Central memory CD8-positive, alpha-beta T cell (primary cell): ENCODE results near the gene SUSD1.

Experiments used
- ATAC-seq: fragments of 150-1000 bp; cut with Tn5 transposase; replicated peaks from 2 replicates; pipeline ENCODE4 v1.10.0; 2022; ENCODE audit warnings: mild to moderate bottlenecking, moderate FRiP score, moderate number of reproducible peaks; ENCODE audit not compliant: poor library complexity, severe bottlenecking; ENCODE audit errors: extremely low read depth
- DNase-seq, 2 donors: peaks; one replicate each; pipeline ENCODE4 v3.0.0; 2021; ENCODE audit warnings: low spot score in 2 of 2
- H3K27ac Mint-ChIP-seq: one replicate; pipeline ENCODE4 v1.8.0; 2022; ENCODE audit warnings: low read depth, mild to moderate bottlenecking, moderate library complexity, mixed read lengths
- H3K27me3 Mint-ChIP-seq: one replicate; pipeline ENCODE4 v1.8.0; 2022; ENCODE audit warnings: mixed read lengths
- H3K36me3 Mint-ChIP-seq: one replicate; pipeline ENCODE4 v1.8.0; 2022; ENCODE audit warnings: mild to moderate bottlenecking, moderate library complexity, mixed read lengths; ENCODE audit not compliant: insufficient read depth
- H3K4me1 Mint-ChIP-seq: one replicate; pipeline ENCODE4 v1.8.0; 2022; ENCODE audit warnings: mixed read lengths
- H3K4me3 Mint-ChIP-seq: one replicate; pipeline ENCODE4 v1.8.0; 2022; ENCODE audit warnings: mild to moderate bottlenecking, moderate library complexity, mixed read lengths
- H3K9me3 Mint-ChIP-seq: one replicate; pipeline ENCODE4 v1.8.0; 2022; ENCODE audit warnings: mixed read lengths

SUSD1 gene

DNA sequence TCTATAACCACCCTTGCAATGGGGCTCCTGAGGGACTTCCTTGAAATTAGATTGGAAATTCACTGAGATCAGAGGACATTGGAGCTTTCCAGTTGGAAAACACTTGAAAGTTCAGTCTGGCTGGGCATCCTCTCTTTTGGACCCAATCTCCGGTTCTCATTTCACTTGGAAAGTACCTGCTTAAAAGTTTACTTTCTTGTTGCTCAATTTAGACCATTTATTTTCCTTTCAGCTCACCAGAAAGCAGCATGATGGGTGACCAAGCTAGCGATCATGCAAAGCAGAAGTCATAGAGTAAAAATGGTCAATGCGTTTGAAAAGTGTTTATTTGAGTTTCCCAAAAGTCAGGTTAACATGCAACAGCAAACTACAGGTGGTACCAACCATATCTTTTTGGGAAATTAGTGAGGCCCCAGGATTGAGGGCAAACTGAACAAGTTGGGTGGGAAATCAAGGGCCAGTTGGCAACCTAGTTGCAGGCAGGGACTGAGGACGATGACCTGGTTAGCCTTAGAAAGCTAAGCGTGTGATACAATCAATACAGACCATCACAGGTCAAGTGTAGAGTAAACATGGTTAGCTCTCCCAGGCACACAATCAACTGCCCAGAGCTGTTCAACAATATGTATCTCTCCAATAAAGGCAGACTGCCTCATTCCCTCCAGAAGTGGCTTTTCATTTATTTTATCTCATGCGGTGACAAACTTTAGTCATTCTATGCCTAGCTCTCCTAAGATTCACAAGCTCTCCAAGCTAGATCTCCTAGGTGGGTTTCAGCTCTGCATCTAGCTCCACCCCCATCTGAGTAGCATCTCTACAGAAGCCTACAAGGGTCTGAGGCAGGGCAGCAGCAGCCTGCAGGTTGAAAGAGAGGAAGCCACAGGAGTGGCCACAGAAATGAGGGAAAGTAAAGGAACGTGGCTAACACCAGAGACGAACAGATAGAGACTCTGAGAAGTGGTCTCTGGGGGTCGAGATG is 141.6 kb downstream of the SUSD1 start:
- H3K36me3 Mint-ChIP-seq: peaks cover 2% of the 10 kb centered on the region
- H3K27me3 Mint-ChIP-seq: no peaks in the 10 kb centered on the region
- no peak for DNase-seq
- no peak overlapping the region for H3K4me3 Mint-ChIP-seq
- no peaks in the 10 kb centered on the region for H3K9me3 Mint-ChIP-seq
- H3K27ac Mint-ChIP-seq: no peak overlapping the region
- ATAC-seq: no peak
- H3K4me1 Mint-ChIP-seq: peaks cover 47% of the 10 kb centered on the region

DNA sequence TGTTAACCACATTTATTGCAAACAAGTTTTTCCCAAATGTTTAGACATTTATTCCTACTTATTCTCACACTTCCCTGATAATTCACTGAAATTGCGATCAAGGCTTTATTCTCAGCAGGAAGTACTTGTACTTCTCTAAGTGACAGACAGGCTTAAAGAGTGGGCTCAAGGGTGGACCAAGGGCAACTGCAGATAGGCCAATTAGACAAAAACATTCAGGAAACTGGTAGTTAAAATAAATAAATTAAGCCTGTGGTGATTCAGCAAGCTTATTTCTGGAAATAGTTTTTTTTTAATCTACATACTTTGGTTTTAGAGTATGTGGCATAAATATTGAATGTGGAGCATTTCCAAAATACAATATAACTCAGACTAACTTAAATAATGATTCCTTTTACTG is 142.4 kb downstream of the SUSD1 start:
- Mint-ChIP-seq H3K9me3 (no peaks in the 10 kb centered on the region), H3K4me1 (peaks cover 41% of the 10 kb centered on the region), H3K36me3 (no peaks in the 10 kb centered on the region), H3K27ac (no peak overlapping the region), H3K4me3 (no peak overlapping the region), H3K27me3 (no peaks in the 10 kb centered on the region)
- DNase-seq (no peak), ATAC-seq (no peak)

DNA sequence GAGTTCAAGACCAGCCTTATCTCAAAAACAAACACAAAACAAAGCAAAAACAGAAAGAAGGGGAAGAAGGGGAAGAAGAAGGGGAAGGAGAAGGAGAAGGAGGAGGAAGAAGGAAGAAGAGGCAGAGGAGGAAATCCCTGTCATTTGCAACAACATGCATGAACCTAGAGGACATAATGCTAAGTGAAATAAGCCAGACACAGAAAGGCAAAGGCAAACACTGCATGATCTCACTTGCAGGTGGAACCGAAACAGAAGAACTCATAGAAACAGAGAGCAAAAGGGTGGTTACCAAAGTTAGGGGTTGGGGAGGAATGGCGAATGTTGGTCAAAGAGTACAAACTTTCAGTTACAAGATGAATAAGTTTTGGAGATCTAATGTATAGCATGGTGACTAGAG is 143.1 kb downstream of the SUSD1 start:
- H3K9me3 Mint-ChIP-seq: no peaks in the 10 kb centered on the region
- no peak for DNase-seq
- peaks cover 33% of the 10 kb centered on the region for H3K4me1 Mint-ChIP-seq
- no peak overlapping the region for H3K27ac Mint-ChIP-seq
- H3K36me3 Mint-ChIP-seq: no peaks in the 10 kb centered on the region
- no peaks in the 10 kb centered on the region for H3K27me3 Mint-ChIP-seq
- H3K4me3 Mint-ChIP-seq: no peak overlapping the region
- no peak for ATAC-seq

DNA sequence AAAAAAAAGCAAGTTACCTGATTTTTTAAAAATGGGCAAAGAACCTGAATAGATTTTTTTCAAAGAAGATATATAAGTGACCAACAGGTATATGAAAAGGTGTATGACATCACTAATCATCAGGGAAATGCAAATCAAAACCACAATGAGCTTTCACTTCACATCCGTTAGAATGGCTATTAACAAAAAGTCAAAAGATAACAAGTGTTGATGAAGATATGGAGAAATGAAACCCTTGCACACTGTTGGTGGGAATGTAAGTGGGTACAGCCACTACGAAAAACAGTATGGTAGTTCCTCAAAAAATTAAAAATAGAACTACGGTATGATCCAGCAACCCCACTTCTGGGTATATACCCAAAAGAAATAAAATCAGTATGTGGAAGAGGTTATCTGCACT is 143.7 kb downstream of the SUSD1 start:
- Mint-ChIP-seq H3K4me3 (no peak overlapping the region), H3K4me1 (peaks cover 31% of the 10 kb centered on the region), H3K27ac (no peak overlapping the region), H3K27me3 (no peaks in the 10 kb centered on the region), H3K36me3 (no peaks in the 10 kb centered on the region), H3K9me3 (no peaks in the 10 kb centered on the region)
- DNase-seq (no peak), ATAC-seq (no peak)

DNA sequence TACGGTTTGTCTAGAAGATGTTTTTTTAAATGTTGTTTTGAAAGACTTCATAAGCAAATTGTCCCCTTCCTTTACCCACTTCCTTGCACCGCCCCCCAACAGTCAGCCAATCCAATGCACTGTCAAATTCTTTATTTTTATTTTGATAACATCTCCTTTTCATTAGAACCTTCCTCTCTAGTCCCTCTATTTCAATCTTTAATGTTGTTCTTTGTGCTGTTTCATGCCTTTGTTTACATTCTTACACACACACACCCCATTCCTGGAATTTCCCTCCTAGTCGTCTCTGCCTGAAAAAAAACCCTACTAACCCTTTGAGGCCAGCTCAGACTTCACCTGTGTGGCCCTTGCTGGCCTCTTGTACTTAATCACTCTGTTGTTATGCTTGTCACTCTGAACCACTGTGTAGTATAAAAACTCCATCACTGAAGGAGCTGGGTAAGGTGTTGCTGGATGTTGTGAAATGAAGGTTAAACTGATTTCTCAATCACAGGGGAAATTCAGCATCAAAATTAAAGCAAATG is 145.1 kb downstream of the SUSD1 start:
- ATAC-seq: no peak
- Mint-ChIP-seq H3K27me3 (no peaks in the 10 kb centered on the region), H3K36me3 (no peaks in the 10 kb centered on the region), H3K27ac (no peak overlapping the region), H3K4me3 (no peak overlapping the region), H3K9me3 (no peaks in the 10 kb centered on the region), H3K4me1 (peaks cover 25% of the 10 kb centered on the region)
- no peak for DNase-seq

DNA sequence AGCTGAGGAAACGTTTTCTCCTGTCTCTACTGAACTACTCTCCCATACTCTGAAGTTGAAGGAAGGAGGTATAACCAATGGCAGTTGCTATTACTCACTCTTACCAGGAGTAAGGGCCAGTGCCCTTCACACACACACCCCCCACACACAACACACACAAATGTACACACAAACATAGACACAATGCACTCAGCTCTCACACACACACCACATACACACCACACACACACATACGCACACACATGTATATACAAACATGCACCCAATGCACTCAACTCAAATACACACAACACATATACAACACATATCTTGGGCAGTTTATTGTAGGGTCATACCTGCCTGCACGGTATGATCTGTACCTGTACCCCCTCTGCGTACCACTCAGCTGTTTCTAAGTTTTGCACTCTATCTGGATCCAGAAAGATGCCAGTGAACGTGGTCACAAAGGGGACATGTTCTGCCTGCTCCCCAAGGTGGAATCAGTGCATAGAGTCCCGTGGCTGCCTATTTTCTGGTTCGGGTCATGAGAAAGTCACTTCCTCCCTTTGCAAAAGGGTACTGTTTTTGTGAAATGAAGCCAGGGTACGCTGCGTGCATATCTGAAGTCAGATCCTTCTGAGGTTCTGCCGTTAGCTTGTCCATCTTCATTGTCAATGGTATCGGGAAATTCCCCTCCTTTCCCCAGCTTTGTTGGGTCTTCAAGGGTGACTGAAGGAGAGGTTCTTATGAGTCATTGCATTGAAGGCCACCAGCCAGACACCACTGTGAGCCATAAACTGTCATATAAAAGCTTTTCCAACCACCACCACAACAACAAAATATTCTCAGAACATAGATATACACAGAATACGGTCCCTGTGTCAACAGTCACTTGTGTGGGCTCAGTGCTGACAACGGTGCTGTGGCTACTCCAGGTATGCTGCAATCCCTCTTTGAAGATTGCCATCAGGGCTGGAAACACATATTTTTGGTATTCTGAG is 146.6 kb downstream of the SUSD1 start:
- Mint-ChIP-seq H3K27ac (no peak overlapping the region), H3K36me3 (no peaks in the 10 kb centered on the region), H3K27me3 (peaks cover 2% of the 10 kb centered on the region), H3K9me3 (no peaks in the 10 kb centered on the region), H3K4me3 (no peak overlapping the region), H3K4me1 (peaks cover 18% of the 10 kb centered on the region)
- ATAC-seq (no peak), DNase-seq (no peak)

DNA sequence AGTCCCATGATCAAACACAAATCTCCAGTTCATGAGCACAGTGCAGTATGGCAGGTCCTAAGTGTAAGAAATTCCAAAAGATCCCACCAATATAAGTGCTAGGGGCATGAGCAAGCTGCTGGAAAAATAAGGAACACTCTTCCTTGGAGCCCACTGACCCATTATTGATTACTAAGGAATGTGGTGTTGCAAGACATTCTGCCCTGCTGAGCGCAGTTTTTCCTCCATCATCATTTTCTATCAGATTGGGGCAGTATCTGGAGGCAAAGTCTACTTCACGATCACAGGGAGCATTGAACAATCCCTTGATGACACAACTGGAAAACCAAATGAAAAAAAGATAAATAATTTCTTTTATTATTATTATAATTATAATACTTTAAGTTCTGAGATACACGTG is 149.2 kb downstream of the SUSD1 start:
- Mint-ChIP-seq H3K4me1 (peaks cover 8% of the 10 kb centered on the region), H3K9me3 (no peaks in the 10 kb centered on the region)
- ATAC-seq: no peak

DNA sequence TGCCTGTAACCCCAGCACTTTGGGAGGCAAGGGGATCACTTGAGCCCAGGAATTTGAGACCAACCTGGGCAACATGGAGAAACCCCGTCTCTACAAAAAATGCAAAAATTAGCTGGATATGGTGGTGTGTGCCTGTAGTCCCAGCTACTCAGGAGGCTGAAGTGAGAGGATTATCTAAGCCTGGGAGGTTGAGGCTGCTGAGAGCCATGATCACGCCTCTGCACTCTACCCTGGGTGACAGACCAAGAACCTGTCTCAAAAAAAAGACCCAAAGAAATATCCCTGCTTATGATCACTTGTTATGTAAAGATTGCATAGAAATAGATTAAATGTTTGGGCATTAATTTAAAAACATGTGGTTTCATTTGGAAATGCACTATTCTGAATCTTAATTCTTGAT is 153.4 kb downstream of the SUSD1 start:
- Mint-ChIP-seq H3K27me3 (peaks cover 10% of the 10 kb centered on the region), H3K36me3 (no peaks in the 10 kb centered on the region), H3K4me1 (no peaks in the 10 kb centered on the region), H3K27ac (no peak overlapping the region), H3K4me3 (no peak overlapping the region), H3K9me3 (no peaks in the 10 kb centered on the region)
- no peak for ATAC-seq
- no peak for DNase-seq

More for the DNA sequence above, 149.2 kb downstream of the SUSD1 start:
- Mint-ChIP-seq H3K27ac (no peak overlapping the region), H3K4me3 (no peak overlapping the region), H3K27me3 (peaks cover 10% of the 10 kb centered on the region), H3K36me3 (no peaks in the 10 kb centered on the region)
- no peak for DNase-seq

DNA sequence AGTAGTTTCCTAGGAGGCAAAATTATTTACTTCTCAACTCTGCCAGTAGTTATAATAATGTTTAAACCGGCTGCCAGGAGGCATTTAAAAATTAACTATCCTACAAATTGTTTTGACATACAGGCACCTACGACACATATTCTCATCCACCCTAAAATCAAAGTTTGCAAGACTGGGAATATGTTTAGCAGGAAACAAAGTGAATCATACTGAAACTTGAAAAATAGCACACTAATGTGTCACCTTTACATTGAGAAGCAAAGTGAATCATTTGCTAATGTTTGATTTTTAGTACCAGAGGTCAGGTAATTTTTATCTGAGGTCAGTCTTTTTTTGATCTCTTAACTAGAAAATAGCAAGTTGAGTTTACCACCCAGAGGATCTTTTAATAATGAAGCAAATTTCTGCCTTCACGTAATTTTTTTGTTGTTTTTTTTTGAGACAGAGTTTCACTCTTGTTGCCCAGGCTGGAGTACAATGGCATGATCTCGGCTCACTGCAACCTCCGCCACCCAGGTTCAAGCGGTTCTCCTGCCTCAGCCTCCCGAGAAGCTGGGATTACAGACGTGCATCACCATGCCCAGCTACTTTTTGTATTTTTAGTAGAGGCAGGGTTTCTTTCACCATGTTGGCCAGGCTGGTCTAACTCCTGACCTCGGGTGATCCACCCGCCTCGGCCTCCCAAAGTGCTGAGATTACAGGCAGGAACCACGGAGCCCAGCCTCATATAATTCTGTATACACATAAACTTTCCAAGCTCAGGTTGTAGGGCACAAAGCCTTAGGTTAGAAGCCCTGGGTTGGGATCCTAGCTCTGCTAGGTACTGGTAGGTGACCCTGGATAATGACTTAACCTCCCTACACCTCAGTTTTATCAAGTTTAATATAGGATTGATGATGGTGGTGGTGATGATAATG is 154.2 kb downstream of the SUSD1 start:
- H3K4me3 Mint-ChIP-seq: no peak overlapping the region

DNA sequence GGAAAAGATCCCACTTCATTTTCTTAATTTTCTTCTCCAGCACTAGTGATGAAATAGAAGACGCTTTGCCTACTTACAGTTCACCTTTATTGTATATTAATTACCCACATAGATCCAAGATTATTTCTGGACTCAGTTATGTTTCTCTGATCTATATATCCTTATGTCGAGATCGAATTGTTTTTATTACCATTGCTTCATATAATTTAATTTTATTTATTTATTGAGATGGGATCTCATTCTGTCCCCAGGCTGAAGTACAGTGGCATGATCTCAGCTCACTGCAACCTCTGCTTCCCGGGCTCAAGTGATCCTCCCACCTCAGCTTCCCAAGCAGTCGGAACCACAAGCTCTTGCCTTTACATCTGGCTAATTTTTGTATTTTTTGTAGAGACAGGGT is 157.2 kb downstream of the SUSD1 start:
- no peak for DNase-seq
- Mint-ChIP-seq H3K27ac (no peak overlapping the region), H3K27me3 (peaks cover 1% of the 10 kb centered on the region), H3K4me1 (no peaks in the 10 kb centered on the region), H3K4me3 (no peak overlapping the region), H3K9me3 (no peaks in the 10 kb centered on the region), H3K36me3 (no peaks in the 10 kb centered on the region)
- ATAC-seq: no peak

More for the DNA sequence above, 154.2 kb downstream of the SUSD1 start:
- ATAC-seq: no peak
- Mint-ChIP-seq H3K9me3 (no peaks in the 10 kb centered on the region), H3K4me1 (no peaks in the 10 kb centered on the region), H3K36me3 (no peaks in the 10 kb centered on the region), H3K27me3 (peaks cover 10% of the 10 kb centered on the region), H3K27ac (no peak overlapping the region)
- DNase-seq: no peak

DNA sequence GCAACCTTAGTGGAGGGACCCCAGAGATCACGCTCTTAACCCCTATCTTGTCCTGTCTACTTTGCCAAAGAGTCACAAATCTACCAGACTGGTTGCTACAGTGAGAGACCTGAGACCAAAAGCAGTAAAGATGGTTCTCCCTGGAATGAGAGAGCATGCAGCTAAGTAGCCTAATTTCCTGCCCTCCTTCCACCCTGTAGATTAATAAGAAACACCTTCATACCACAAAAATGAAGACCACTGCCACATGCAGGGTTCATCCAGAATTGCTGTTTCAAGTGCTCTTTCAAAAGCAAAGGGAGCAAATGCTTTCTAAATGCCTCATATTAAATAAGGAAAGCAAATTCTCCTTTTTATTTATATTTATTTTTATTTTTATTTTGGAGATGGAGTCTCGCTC is 159.4 kb downstream of the SUSD1 start:
- Mint-ChIP-seq H3K9me3 (no peaks in the 10 kb centered on the region), H3K4me1 (no peaks in the 10 kb centered on the region), H3K27ac (no peak overlapping the region), H3K36me3 (no peaks in the 10 kb centered on the region), H3K27me3 (no peaks in the 10 kb centered on the region), H3K4me3 (no peak overlapping the region)
- ATAC-seq (no peak), DNase-seq (no peak)

DNA sequence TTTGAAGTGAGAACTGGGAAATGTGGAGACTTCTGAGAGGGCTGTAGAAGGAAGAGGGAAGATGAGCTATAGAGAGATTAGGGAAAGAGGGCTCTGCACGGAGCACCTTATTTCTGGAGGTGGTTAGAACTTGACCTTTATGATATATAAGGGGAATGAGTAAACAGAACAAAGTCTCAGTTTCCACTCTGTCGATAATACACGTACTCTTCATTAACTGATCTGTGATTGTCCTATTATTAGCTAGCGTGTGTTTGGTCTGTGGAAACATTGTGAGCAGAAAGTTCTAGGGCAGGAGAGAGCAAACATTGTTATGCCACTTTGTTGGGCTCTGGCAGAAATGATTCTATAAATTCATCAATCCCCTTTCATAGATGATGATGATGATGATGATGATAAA is 159.9 kb downstream of the SUSD1 start:
- no peak for ATAC-seq
- Mint-ChIP-seq H3K27me3 (no peaks in the 10 kb centered on the region), H3K4me3 (no peak overlapping the region), H3K9me3 (no peaks in the 10 kb centered on the region), H3K36me3 (no peaks in the 10 kb centered on the region), H3K27ac (no peak overlapping the region), H3K4me1 (no peaks in the 10 kb centered on the region)
- DNase-seq: no peak
